OCI-LY1 (cell line): Measurements from ENCODE around the gene ELAVL1.

Experiments
- H2AFZ ChIP-seq: fragments of 200-600 bp; sonication (generic), shearing (Covaris generic); 2 replicates; pipeline ENCODE4 v1.6.0; 2014; ENCODE audit warnings: antibody characterized with exemption, mild to moderate bottlenecking, low read length
- H3F3A ChIP-seq: fragments of 200-600 bp; sonication (generic), shearing (Covaris generic); 2 replicates; pipeline ENCODE4 v1.6.0; 2014; ENCODE audit warnings: mild to moderate bottlenecking, antibody characterized with exemption, low read length, moderate library complexity; ENCODE audit not compliant: insufficient read depth
- H3K27ac ChIP-seq: fragments of 200-600 bp; sonication (generic); 2 replicates; pipeline ENCODE4 v1.5.1; 2014; ENCODE audit warnings: low read length, mixed run types, mild to moderate bottlenecking, low read depth; ENCODE audit not compliant: poor library complexity, severe bottlenecking
- H3K27me3 ChIP-seq: fragments of 200-600 bp; sonication (generic); 2 replicates; pipeline ENCODE4 v1.6.0; 2014; ENCODE audit warnings: antibody characterized with exemption, mild to moderate bottlenecking, low read length, moderate library complexity; ENCODE audit not compliant: insufficient read depth
- H3K36me3 ChIP-seq: fragments of 200-600 bp; sonication (generic); 2 replicates; pipeline ENCODE4 v1.6.1; 2014; ENCODE audit warnings: mild to moderate bottlenecking, antibody characterized with exemption, low read length, moderate library complexity, mixed read lengths; ENCODE audit not compliant: insufficient read depth
- H3K4me1 ChIP-seq: fragments of 200-600 bp; sonication (generic); 2 replicates; pipeline ENCODE4 v1.5.1; 2014; ENCODE audit warnings: mild to moderate bottlenecking, low read length, moderate library complexity; ENCODE audit not compliant: insufficient read depth, severe bottlenecking
- H3K4me2 ChIP-seq: fragments of 200-600 bp; sonication (generic), shearing (Covaris generic); 2 replicates; pipeline ENCODE4 v1.6.1; 2014; ENCODE audit warnings: low read length
- H3K4me3 ChIP-seq: fragments of 200-600 bp; sonication (generic); 2 replicates; pipeline ENCODE4 v1.5.1; 2014; ENCODE audit warnings: low read length, low read depth, mild to moderate bottlenecking, mixed read lengths; ENCODE audit not compliant: poor library complexity, severe bottlenecking
- H3K79me2 ChIP-seq: fragments of 200-600 bp; shearing (Covaris generic); 2 replicates; pipeline ENCODE4 v1.6.1; 2016; ENCODE audit warnings: mixed run types, low read length, mixed read lengths; ENCODE audit not compliant: insufficient read depth
- H3K9ac ChIP-seq: fragments of 200-600 bp; sonication (generic), shearing (Covaris generic); 2 replicates; pipeline ENCODE4 v1.6.1; 2014; ENCODE audit warnings: mild to moderate bottlenecking, low read length, mixed read lengths
- H3K9me2 ChIP-seq: fragments of 200-600 bp; sonication (generic), shearing (Covaris generic); 2 replicates; pipeline ENCODE4 v1.6.1; 2014; ENCODE audit warnings: low read depth, mild to moderate bottlenecking, low read length, mixed read lengths
- H3K9me3 ChIP-seq: fragments of 200-600 bp; shearing (Covaris generic); 2 replicates; pipeline ENCODE4 v1.6.1; 2014; ENCODE audit warnings: low read length, mixed read lengths
- H4K20me1 ChIP-seq: fragments of 200-600 bp; sonication (generic), shearing (Covaris generic); 2 replicates; pipeline ENCODE4 v1.6.0; 2016; ENCODE audit warnings: mild to moderate bottlenecking, low read length; ENCODE audit not compliant: insufficient read depth
- CTCF ChIP-seq: fragments of 200-600 bp; sonication (generic), shearing (Covaris generic); IDR thresholded peaks from 2 replicates; pipeline ENCODE4 v1.5.1; 2017; ENCODE audit warnings: mild to moderate bottlenecking, antibody characterized with exemption, low read length, moderate library complexity, mixed read lengths
- EZH2 ChIP-seq: fragments of 200-600 bp; sonication (generic), shearing (Covaris generic); IDR thresholded peaks from 2 replicates; pipeline ENCODE4 v1.8.0; 2017; ENCODE audit warnings: borderline replicate concordance, mixed run types, mild to moderate bottlenecking, antibody characterized with exemption, low read length, moderate library complexity, mixed read lengths

The ELAVL1 gene

DNA sequence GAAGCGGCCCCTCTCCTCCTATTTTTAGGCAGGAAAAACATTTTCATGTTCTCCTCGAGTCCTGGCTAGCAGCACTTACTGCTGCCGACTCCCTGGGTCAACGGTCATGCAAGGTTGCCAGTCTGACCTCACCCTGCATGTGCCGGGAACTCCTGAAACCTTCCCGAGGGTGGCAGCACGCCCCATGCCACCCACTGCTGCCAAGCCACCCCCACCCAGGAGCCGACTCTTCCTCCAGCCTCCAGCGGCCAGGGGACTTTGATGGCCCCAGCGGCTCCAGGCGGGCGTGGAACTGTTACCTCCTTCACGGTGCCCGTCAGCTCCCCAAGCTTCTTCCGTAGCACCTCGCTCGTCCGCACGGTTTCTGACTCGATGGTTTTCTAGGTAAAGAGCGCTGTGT lies 70.7 kb downstream of the ELAVL1 start:
- TF ChIP-seq CTCF (no peak), EZH2 (no peak)
- Histone ChIP-seq H3K27me3 (no peaks in the 10 kb centered on the region), H2AFZ (no peak overlapping the region), H3K4me3 (no peak overlapping the region), H3K4me2 (no peak overlapping the region), H3K9me2 (no peaks in the 10 kb centered on the region), H3F3A (no peaks in the 10 kb centered on the region), H3K4me1 (no peaks in the 10 kb centered on the region), H3K36me3 (peaks cover 88% of the 10 kb centered on the region), H3K27ac (no peak overlapping the region), H3K9ac (no peak overlapping the region), H3K9me3 (no peaks in the 10 kb centered on the region), H4K20me1 (no peaks in the 10 kb centered on the region), H3K79me2 (no peaks in the 10 kb centered on the region)

DNA sequence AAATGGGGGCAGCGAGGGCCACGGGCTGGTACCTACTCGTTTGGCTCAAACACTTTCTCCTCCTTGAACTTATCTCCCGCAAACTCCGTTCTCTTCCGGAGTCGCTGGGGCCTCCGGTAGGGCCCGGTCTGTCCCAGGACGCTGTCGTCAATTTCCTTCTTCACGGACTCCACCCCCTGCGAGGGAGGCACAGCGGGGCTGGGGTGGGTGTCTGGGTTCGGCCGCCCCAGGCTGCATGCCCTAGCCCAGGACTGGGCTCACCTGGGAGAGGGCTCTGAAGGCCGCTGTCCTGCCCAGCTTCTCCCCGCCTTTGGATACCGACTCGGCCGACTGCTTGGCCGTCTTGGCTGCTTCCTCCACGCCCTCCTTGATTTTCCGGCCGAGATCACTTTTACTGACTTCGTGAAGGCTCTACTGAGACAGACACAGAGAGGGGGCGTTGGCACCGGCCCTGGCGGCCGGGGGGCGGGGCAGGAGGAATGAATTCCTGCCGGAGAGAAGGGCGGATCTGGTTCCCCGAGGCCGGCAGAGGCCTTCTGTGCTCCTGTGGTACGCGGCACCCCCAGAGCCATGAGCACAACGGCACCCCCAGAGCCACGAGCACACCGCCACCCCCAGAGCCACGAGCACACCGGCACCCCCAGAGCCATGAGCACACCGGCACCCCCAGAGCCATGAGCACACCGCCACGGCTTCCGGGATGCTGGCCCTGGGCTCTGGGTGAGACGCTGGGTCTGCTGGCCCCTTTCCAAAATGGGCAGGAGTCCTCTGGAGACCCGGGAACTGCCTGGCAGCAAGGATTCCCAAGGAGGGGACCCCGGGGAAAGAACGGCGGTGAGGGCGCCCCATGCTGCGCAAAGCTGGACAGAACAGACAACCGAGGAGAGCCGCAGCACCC lies 71.4 kb downstream of the ELAVL1 start:
- no peak overlapping the region for H2AFZ ChIP-seq
- H3K4me1 ChIP-seq = no peaks in the 10 kb centered on the region
- H3K4me2 ChIP-seq = no peak overlapping the region
- no peaks in the 10 kb centered on the region for H3K9me3 ChIP-seq
- no peaks in the 10 kb centered on the region for H3K9me2 ChIP-seq
- H3F3A ChIP-seq = no peaks in the 10 kb centered on the region
- no peak overlapping the region for H3K4me3 ChIP-seq
- TF ChIP-seq CTCF (no peak), EZH2 (no peak)
- H4K20me1 ChIP-seq = no peaks in the 10 kb centered on the region
- H3K79me2 ChIP-seq = no peaks in the 10 kb centered on the region
- H3K27ac ChIP-seq = no peak overlapping the region
- no peak overlapping the region for H3K9ac ChIP-seq
- H3K36me3 ChIP-seq = peaks cover 89% of the 10 kb centered on the region
- H3K27me3 ChIP-seq = no peaks in the 10 kb centered on the region

DNA sequence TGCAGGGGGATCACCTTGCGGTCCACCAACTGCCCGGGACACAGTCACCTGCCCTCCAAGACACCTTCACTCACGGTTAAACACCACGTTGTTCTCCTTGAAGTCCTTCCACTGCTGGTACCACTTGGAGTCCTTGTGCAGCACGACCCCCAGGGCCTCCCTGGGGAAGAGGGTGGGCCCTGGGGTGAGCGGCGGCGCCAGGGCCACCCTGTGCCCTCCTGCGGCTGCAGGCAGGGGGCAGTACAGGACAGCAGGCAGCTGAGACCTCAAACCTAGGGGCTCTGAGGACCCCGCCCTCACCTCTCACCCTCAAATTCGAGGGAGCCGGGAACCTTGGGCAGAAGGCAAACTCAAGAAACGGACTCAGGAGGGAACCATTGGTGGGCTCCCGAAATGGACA lies 72.0 kb downstream of the ELAVL1 start:
- Histone ChIP-seq H4K20me1 (no peaks in the 10 kb centered on the region), H3K36me3 (peaks cover 85% of the 10 kb centered on the region), H3F3A (no peaks in the 10 kb centered on the region), H3K4me1 (no peaks in the 10 kb centered on the region), H2AFZ (no peak overlapping the region), H3K4me3 (no peak overlapping the region), H3K9ac (no peak overlapping the region), H3K79me2 (no peaks in the 10 kb centered on the region), H3K9me3 (no peaks in the 10 kb centered on the region), H3K27me3 (no peaks in the 10 kb centered on the region), H3K9me2 (no peaks in the 10 kb centered on the region), H3K27ac (no peak overlapping the region), H3K4me2 (no peak overlapping the region)
- peak; percentile 34; the same call in 1 of the 2 replicates for TF ChIP-seq CTCF
- TF ChIP-seq EZH2 = no peak
